ENCODE results near the gene MRGPRX4.
"Not testable (repeated sequence)": the region's sequence is repeated elsewhere in the genome, so short reads cannot be mapped to it uniquely, and the experiment has no call there.

The MRGPRX4 gene

DNA sequence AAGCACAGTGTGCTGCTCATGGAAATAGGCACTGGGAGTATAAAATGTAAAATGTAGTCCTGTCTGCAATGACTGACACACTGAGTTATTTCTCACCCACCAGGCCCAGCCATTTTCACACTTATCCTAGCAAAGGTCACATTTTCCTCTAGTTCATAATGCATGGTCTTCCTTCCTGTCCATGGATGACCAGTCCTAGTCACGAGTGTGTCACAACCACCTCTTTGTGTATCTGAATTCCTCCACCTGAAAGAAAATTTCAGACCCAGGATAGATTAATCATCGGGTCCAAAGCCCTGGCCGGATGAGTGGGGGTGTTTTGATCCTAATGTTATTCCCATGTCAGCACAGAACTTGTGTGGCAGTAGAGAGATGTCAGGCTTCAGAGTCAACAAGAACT is at the start of gene MRGPRX4:
TSS of gene MRGPRX4 (plus strand) at position 172 of the 400 bp plus-strand sequence. CDS start 420 bp downstream, outside the sequence.
- DNase-seq (ENCODE audit: low read depth in 2 of 2), result no peak

DNA sequence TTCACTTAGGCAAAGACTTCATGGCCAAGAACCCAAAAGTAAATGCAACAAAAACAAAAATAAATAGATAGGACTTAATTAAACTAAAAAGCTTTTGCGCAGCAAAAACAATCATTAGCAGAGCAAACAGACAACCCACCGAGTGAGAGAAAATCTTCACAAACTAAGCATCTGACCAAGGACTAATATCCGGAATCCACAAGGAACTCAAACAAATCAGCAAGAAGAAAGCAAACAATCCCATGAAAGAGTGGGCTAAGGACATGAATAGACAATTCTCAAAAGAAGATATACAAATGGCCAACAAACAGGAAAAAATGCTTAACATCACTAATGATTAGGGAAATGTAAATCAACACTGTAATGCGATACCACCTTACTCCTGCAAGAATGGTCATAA is 41.5 kb upstream of the MRGPRX4 start:
- not testable (repeated sequence) for DNase-seq (ENCODE audit: low read depth in 2 of 2)

DNA sequence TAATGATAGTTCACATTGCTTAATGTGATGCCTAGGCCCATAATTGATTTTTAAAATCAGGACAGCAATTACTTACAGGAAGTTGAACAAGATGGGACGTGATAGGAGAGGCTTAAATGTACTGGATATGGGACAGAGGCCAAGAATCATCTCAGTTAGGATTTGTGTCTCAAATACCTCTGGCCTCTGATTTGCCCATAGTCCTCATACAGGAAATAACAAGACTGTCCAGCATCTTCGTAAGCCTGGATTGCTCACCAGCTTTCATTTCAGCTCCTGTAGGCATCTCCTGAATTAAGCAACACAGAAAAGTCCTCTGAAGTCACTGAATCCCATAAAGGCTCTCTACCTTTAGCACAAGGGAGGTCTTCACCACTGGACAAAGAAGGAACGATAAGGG is 40.3 kb upstream of the MRGPRX4 start, which contains the start of gene MRGPRX3:
TSS of gene MRGPRX3 (plus strand) at position 231 of the 400 bp plus-strand sequence. CDS start 4,632 bp downstream, outside the sequence.
- DNase-seq (ENCODE audit: low read depth in 2 of 2), result no peak

DNA sequence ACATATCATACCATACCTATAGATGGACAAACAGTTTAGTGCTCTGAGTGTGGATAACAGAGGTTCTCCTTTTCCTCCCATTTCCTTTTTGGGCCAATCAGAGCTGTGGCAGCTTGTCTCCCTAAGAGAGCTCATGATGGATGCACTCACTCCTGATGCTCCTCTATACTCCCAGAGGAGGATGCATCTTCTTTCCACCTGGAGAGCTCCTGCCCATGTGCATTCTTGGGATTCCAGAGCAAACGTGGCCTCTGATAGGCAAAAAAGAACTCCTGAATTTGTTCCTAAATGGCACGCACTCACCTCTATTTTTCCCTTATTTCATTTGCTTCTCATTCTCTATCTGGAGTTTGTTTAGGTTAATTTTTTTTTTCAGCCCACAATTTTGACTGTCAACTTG is 37.3 kb upstream of the MRGPRX4 start:
- DNase-seq (ENCODE audit: low read depth in 2 of 2), result no peak

DNA sequence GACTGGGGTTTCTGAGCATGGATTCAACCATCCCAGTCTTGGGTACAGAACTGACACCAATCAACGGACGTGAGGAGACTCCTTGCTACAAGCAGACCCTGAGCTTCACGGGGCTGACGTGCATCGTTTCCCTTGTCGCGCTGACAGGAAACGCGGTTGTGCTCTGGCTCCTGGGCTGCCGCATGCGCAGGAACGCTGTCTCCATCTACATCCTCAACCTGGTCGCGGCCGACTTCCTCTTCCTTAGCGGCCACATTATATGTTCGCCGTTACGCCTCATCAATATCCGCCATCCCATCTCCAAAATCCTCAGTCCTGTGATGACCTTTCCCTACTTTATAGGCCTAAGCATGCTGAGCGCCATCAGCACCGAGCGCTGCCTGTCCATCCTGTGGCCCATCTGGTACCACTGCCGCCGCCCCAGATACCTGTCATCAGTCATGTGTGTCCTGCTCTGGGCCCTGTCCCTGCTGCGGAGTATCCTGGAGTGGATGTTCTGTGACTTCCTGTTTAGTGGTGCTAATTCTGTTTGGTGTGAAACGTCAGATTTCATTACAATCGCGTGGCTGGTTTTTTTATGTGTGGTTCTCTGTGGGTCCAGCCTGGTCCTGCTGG is 35.3 kb upstream of the MRGPRX4 start:
- no peak for DNase-seq (ENCODE audit: low read depth in 2 of 2)

DNA sequence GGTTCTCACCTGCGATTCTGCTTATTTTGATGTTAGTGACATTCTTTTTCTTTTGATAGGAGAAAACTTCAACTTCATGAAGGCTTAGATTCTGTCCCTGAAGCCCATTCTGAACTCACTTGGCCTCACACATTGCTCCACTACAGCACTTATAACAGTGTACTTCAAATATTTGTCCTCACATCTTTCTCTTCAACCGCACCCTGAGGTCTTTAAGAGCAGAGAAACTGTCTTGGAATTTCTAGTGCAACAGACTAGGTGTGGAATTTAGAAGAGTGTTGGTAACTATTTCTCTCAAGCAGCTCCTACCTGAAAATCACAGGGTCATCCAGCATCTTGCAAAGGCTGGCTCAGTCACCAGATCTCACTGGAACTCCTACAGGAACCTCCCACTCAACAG is 32.5 kb upstream of the MRGPRX4 start:
- DNase-seq (ENCODE audit: low read depth in 2 of 2), result no peak

DNA sequence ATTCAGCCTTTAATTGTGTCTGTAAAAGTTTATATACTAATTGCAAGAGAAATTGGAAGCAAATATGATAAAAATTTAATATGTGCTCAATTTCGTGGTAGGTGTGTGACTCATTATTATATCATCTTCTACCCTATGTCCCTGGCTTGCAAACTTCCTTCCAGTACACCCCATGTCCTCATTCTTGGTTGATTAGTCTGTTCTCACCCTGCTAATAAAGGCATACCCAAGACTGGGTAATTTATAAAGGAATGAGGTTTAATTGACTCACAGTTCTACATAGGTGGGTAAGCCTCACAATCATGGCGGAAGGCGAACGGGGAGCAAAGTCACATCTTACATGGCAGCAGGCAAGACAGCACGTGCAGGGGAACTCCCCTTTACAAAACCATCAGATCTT is 28.4 kb upstream of the MRGPRX4 start:
- DNase-seq (ENCODE audit: low read depth in 2 of 2), result no peak

DNA sequence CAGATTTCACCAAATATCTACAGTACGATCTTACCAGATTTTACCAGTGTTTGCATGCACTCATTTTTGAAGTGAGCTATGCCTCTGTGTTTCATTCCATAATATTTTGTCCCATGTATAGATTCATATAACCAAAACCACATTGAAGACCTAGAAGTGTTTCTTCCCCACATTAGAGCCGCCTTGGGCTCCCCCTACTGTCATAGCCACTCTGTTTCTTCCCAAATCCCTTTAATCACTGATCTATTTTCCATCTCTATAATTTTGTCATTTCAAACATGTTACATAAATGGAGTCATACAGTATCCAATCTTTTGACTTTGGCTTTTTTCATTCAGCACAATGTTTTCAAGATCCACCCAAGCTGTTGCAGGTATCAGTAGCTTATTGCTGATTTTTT is 27.6 kb upstream of the MRGPRX4 start:
- DNase-seq (ENCODE audit: low read depth in 2 of 2), result no peak

DNA sequence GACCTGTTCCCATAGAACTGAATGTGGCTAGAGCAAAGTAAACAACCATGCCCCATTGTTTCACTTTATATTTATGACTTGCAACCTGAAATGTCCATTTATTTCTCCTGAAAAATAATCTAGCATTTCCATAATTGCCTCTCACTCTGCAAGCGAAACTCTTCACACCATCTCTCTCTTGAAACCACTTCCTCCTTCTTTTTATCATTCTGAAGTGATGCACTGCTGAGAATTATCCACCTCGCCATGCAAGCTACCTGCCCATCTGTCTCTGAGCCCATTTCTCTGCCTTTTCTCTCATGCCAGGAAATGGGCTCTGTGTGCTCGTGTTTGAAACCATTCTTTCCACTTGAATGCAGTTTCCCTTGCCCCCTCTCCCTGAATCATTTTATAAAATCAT is 26.8 kb upstream of the MRGPRX4 start:
- DNase-seq (ENCODE audit: low read depth in 2 of 2), result no peak

DNA sequence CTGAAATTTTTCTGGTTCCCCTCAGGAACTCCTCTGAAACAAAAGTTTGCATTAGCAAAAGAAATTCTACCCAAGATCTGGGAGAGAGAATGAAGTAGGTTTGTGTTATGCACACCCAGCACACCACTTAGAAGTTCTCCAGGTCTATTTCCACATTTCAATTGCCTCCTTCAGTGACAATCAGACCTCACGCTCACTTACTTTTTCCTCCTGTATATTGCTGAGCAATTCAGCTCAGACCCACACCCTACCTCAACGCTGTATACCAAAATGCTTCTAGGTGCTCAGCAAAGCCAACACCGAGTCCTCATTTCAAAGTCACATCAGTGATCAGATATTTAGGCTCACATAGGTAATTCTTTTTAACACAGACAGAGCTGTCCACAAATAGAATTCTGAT is 21.1 kb upstream of the MRGPRX4 start:
- no peak for DNase-seq (ENCODE audit: low read depth in 2 of 2)

DNA sequence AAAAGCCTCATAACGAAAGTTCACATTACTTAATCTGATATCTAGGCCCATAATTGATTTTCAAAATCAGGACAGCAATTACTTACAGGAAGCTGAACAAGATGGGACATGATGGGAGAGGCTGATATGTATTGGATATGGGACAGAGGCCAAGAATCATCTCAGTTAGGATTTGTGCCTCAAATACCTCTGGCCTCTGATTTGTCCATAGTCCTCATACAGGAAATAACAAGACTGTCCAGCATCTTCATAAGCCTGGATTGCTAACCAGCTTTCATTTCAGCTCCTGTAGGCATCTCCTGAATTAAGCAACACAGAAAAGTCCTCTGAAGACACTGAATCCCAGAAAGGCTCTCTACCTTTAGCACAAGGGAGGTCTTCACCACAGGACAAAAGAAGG is 4.3 kb upstream of the MRGPRX4 start:
- DNase-seq (ENCODE audit: low read depth in 2 of 2), result no peak

DNA sequence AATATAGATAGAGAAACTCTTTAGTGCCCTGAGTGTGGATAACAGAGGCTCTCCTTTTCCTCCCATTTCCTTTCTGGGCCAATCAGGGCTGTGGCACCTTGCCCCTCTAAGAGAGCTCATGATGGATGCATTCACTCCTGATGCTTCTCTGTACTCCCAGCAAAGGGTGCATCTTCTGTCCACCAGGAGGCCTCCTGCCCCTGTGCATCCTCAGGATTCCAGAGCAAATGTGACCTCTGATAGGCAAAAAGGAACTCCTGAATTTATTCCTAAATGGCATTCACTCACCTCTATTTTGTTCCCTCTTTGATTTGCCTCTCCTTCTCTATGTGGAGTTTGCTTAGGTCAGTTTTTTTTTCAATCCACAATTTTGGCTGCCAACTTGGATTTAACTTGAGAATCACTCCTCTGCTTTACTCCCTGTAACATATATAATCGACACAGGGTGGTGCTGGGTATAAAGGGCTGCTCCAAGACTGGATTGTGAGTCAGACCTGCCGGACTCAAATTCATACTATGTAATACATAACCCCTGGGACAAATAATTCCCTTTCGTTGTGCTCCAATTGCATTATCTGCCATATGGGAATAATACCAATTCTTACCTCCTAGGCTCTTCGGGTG is 1.1 kb upstream of the MRGPRX4 start:
- no peak for DNase-seq (ENCODE audit: low read depth in 2 of 2)

DNA sequence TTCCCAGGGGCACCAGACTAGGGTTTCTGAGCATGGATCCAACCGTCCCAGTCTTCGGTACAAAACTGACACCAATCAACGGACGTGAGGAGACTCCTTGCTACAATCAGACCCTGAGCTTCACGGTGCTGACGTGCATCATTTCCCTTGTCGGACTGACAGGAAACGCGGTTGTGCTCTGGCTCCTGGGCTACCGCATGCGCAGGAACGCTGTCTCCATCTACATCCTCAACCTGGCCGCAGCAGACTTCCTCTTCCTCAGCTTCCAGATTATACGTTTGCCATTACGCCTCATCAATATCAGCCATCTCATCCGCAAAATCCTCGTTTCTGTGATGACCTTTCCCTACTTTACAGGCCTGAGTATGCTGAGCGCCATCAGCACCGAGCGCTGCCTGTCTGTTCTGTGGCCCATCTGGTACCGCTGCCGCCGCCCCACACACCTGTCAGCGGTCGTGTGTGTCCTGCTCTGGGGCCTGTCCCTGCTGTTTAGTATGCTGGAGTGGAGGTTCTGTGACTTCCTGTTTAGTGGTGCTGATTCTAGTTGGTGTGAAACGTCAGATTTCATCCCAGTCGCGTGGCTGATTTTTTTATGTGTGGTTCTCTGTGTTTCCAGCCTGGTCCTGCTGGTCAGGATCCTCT is 709 bp downstream of the MRGPRX4 start:
- no peak for DNase-seq (ENCODE audit: low read depth in 2 of 2)

DNA sequence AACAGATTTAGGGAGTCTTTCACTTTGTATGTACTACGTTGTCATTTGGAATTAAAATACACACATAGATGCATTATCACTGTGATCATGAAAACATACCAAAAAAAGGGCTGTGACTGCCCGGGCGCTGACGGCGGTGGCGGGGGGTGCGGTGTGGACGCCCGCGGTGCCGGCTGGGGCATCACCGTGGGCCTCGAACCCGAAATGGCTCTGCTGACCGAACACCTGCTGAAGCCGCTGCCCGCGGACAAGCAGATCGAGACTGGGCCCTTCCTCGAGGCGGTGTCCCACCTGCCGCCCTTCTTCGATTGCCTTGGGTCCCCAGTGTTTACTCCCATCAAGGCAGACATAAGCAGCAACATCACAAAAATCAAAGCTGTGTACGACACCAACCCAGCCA is 16.2 kb downstream of the MRGPRX4 start:
- DNase-seq (ENCODE audit: low read depth in 2 of 2), result no peak

DNA sequence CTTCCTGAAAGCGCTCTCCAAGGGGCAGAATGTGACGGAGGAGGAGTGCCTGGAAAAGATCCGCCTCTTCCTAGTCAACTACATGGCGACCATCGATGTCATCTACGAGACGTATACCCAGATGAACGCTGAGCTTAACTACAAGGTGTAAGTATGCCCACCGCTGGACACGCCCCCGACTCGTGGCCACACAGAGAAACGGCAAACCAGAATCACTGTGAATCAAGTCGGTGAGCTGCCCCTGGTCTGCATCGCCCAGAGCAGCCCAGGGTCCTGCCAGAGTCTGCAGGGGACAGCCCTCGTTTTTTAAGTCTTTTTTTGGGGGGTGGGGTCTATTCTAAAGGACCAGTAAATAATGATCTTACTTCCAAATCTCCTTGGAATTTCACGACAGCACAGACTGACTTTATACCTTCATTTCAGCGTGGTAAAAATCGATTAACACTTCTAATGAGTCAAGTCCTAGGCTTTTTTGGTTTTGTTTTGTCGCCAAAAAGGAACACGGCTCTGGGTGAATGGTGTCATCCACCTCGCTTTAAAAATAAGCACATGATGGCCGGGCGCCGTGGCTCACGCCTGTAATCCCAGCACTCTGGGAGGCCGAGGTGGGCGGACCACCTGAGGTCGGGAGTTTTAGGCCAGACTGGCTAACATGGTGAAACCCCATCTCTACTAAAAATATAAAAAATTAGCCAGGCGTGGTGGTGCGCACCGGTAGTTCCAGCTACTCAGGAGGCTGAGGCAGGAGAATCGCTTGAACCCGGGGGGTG is 17.0 kb downstream of the MRGPRX4 start:
- DNase-seq (ENCODE audit: low read depth in 2 of 2), result not testable (repeated sequence)

DNA sequence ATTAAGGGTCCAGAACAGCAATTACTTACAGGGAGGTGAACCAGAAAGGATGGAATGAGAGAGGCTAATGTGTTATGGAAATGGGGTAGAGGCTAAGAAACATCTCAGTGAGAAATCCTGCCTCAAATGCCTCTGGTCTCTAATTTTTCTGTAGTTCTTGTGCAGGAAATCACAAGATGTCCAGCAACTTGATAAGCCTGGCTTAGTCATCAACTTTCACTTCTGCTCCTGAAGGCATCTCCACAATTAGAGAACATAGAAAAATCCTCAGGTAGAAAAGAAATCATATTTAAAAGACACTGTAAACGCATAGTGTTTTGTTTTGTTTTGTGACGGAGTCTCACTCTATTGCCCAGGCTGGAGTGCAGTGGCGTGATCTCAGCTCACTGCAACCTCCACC is 18.7 kb downstream of the MRGPRX4 start:
- no peak for DNase-seq (ENCODE audit: low read depth in 2 of 2)

DNA sequence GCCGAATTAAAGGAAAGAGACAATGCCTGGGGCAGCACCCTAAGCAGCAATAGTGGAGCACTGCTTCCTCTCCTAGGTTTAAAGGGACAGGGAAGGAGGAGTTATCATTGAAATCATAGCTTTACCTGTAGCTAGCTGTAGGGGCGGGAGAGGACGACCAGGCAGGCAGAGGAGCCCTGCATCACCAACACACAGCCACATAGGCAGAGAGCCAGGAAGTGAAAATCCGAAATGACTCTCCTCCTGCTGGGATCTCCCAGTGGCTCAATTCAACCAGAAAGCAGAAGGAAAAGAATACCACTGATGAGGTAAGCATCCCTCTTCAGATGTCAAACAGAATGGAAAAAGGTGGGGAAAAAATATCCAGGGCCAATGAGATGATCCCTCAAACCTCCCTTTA is 20.4 kb downstream of the MRGPRX4 start:
- DNase-seq (ENCODE audit: low read depth in 2 of 2), result no peak

DNA sequence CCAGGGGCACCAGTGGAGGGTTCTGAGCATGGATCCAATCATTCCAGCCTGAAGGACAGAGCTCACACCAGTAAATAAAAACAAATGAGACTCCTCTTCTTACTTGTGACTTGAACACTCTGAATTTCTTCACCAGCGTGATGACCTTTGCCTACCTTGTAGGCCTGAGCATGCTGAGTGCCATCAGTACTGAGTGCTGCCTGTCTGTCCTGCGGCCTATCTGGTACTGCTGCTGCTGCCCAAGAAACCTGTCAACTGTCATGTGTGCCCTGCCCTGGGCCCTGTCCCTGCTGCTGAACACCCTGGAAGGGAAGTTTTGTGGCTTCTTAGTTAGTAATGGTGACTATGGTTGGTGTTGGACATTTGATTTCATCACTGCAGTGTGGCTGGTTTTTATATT is 23.9 kb downstream of the MRGPRX4 start:
- no peak for DNase-seq (ENCODE audit: low read depth in 2 of 2)

DNA sequence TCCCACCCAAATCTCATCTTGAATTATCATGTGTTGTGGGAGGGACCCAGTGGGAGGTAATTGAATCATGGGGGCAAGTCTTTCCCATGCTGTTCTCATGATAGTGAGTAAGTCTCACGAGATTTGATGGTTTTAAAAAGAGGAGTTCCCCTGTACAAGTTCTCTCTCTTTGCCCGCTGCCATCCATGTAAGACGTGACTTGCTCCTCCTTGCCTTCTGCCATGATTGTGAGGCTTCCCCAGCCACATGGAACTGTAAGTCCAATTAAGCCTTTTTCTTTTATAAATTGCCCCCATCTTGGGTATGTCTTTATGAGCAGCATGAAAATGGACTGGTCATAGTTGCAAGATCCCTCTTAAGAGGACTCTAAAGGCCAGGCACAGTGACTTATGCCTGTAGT is 25.1 kb downstream of the MRGPRX4 start:
- DNase-seq (ENCODE audit: low read depth in 2 of 2), result not testable (repeated sequence)

DNA sequence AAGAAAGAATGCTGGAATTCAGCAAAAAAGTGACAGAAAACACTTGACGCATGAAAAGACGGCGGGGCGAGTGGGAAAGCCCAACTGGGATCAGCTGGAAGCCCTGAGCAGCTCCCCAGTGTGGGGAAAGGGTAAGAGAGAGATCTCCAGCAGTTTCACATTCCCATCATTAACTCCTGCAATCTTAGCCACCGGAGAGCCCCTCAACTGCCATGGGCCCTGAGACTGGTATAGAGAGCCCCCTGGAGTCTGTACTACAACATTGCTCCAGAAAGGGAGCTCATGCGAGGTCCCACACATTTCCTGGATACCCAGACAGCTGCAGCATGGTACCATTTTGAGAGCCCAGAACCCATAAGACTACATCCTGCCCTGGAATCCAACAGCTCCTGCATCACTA is 31.1 kb downstream of the MRGPRX4 start:
- no peak for DNase-seq (ENCODE audit: low read depth in 2 of 2)

DNA sequence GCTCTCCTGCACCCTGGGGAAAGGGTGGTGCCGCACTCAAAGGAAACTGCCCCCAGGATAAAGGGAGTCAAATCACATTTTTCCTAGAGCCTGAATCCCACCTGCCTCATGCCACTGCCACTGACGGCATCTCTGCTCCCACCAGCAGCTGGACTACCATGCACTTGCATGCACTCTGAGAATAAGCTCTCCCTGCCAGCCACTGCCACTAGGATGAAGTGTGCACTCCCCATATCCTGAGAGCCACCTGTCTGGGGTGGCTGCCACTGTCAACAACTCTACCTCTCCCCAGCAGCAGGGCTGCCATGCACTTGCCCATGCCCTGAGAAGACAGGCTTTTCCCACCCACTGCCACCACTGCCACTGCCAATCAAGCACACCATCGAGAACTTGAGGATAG is 31.6 kb downstream of the MRGPRX4 start:
- no peak for DNase-seq (ENCODE audit: low read depth in 2 of 2)

DNA sequence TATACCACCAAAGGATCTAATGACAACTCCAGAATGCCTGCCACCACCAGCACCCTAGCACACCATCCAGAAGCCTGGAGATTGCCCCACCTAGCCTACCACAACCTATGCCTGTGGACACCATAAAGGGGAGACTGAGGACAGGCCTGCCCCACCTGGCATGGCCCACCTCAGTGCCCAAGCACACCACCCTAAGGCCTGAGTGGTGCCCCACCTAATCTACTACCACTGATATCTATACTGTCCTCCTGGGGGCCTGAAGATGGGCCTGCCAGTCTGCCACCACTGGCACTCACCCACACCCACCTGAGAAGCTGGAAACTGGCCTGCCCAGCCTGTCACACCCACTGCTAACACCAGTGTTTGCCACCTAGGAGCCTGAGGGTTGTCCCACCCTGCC is 32.1 kb downstream of the MRGPRX4 start:
- DNase-seq (ENCODE audit: low read depth in 2 of 2), result no peak

DNA sequence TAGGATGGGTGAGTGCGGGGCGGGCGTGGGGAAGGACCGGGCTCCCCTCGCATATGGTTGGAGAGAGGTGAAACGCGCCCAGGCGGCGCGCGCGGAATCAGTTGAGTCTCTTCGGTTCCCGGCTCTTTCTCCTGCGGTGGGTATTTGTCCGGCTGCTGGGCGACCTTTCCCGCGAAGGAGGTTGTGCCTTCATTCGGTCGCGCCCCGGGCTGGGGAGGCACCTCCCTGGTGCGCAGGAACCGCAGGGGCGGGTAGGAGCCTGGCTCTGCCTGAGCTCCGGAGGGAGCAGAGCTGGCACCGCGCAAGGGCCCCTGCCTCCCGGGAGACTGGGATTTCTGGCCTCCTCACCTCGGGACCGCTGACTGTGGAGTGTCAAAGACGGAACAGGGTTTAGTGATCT is 36.4 kb downstream of the MRGPRX4 start:
- no peak for DNase-seq (ENCODE audit: low read depth in 2 of 2)

Measured in stimulated activated CD4-positive, alpha-beta T cell treated with anti-CD3 and anti-CD28 coated beads, Interleukin-4, amount 100 ng/mL, for 48 hours (primary cell).